Right cardiac atrium (tissue), 5 donors: Measurements from ENCODE around the gene GOLM1. TPM values are rescaled to one million over a fixed set of nuclear protein-coding genes. Genes with fewer than 3 reads are reported as not detected.
"Not testable (repeated sequence)": the region's sequence is repeated elsewhere in the genome, so short reads cannot be mapped to it uniquely, and the experiment has no call there.

Experiments used
- ATAC-seq, 2 donors: fragments of 200-7000 bp; cut with Tn5 transposase; one replicate each; pipeline versions ENCODE4 v1.8.0 to v1.9.1; 2020; ENCODE audit warnings: moderate library complexity in 2 of 2, mild to moderate bottlenecking in 1 of 2
- DNase-seq, 3 donors: peaks; one replicate each; pipeline ENCODE4 v3.0.0-alpha.2; 2020
- H3K27ac ChIP-seq: one replicate; pipeline ENCODE4 v1.5.1; 2013; ENCODE audit warnings: mild to moderate bottlenecking, low read length, control low read depth, moderate library complexity
- H3K27me3 ChIP-seq: one replicate; pipeline ENCODE4 v1.6.1; 2013; ENCODE audit not compliant: control insufficient read depth, insufficient read depth
- H3K4me1 ChIP-seq: one replicate; pipeline ENCODE4 v1.6.1; 2013; ENCODE audit warnings: low read length; ENCODE audit not compliant: control insufficient read depth, insufficient read depth
- H3K4me3 ChIP-seq: one replicate; pipeline ENCODE4 v1.5.1; 2013; ENCODE audit warnings: low read length, control low read depth
- H3K9me3 ChIP-seq: one replicate; pipeline ENCODE4 v1.6.1; 2013; ENCODE audit warnings: low read length; ENCODE audit not compliant: control insufficient read depth
- WGBS: extraction: QIAGEN DNeasy Blood & Tissue Kit; methylation state at CpG from one replicate; pipeline ENCODE4 v1.1.7; 2013; 5-methylcytosine and 5-hydroxymethylcytosine counted together
- intact Hi-C, 4 donors: fragments of 100-400 bp; cut with DNase I; formaldehyde crosslinking; loops; one replicate each; pipeline versions ENCODE4 v1.11.0 to v1.14.0; 2022 to 2023
- polyA plus RNA-seq: library from polyadenylated mRNA; stranded (reverse); fragments of 200-250 nt; gene quantifications from one replicate; pipeline ENCODE4 v1.2.3, GENCODE V29; 2013
- total RNA-seq, 4 donors: library from RNA; stranded (reverse); fragmentation: NEBNext Ultra II Directional; extraction: Animal tissue kit (Norgen Biotek cat#: 25700); gene quantifications; one replicate each; pipeline ENCODE4 v1.2.1, GENCODE V29; 2021
- donor health status: healthy with polysubstance abuse.
- donor health status: DM: no; HTN: yes; CAD: no.
- donor health status: DM: no; HTN: no; CAD: no.
- donor health status: DM: no; HTN: yes; CAD: no; lungs with severe emphysema.
- donor health status: DM: yes; HTN: yes; CAD: no.

GOLM1 gene
- total and polyA plus RNA-seq, 5 donors, result 3.8 to 12.9 (median 6.1) TPM

DNA sequence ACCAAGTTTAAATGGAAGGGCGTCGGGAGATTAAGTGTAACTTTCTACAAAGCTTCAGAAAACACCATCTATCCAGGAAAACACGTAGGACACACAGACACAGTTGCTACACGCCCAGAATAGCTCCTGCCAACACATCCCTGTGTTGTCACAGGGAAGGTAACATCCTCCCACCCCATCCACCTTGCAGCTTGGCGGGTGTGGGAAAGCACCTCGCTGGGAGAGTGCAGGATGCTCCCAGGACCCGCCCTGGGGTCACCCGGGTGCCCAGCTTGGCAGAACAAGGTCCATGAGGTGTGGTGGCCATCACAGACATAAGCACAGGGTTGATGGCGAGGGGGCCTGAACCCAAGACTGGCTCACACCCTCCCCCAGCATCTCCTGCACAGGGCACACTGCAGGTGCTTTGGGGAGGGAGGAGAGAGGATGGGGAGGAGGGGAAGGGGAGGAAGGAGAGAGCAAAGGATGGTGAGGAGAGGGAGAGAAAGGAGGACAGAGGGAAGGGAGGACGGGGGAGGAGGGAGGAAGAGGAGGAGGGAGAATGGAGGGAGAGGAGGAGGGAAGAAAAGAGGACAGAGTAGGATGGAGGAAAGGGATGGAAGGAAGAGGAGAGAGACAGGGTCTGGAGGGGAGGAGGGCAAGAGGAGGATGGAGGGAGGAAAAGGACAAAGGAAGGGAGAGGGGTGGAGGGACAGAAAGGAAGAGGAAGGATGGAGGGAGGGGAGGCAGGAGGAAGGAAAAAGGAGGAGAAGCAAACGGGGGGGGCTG lies 37.2 kb downstream of the GOLM1 start:
- no peak for DNase-seq
- no peak overlapping the region for H3K27ac ChIP-seq
- intact Hi-C loops, result no loop called here
- WGBS, result 85% methylated on average over 11 of the region's 11 CpGs
- no peaks in the 10 kb centered on the region for H3K9me3 ChIP-seq
- no peak overlapping the region for H3K4me3 ChIP-seq
- H3K4me1 ChIP-seq, result no peaks in the 10 kb centered on the region
- peak in 1 of 2 donors; percentile 21 for ATAC-seq
- H3K27me3 ChIP-seq, result no peaks in the 10 kb centered on the region

DNA sequence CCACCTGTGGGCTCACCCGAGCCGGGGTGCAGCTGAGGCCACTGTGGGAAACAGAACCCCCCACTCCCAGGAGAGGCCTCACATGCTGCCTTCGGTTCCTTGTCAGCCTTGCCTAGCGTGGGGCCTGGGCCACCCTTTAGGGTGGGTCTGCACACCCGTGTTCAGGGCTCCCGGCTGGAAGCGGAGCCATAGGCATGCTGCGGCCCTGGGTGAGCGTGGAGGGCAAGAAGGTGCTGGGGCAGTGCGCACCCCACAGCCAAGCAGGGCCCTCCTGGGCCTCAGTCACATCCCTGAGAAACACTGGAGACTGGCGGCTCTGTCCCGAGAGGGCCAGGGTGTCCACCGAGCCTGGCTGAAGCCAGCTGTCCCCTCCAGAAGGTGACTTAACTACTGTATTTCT lies 41.9 kb downstream of the GOLM1 start:
- Histone ChIP-seq H3K27ac (no peak overlapping the region), H3K27me3 (no peaks in the 10 kb centered on the region), H3K4me1 (no peaks in the 10 kb centered on the region), H3K4me3 (no peak overlapping the region), H3K9me3 (no peaks in the 10 kb centered on the region)
- 96% methylated on average over 13 of the region's 13 CpGs for WGBS
- intact Hi-C loops, result no loop called here
- ATAC-seq (peak in 1 of 2 donors; percentile 31), DNase-seq (no peak)

DNA sequence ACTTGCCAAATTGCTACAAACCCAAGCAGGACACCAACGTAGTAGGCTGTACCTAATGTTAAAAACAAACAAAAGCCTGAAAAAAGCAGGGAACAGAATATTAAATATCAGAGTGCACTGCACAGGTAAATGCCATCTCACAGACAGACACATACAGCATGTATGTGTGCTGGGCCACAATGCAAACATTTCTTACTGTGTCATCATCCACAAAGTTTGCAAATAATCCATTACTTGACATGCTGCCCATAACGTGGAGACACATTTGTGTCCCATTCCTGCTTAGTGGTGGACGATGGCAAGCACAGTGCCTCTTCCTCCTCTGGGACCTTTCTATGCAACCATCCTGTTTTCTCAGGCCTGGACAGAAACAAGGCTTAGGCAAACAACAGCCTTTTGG lies 44.7 kb downstream of the GOLM1 start:
- intact Hi-C loops, result no loop called here
- 72% methylated on average over 3 of the region's 3 CpGs for WGBS
- no peaks in the 10 kb centered on the region for H3K4me1 ChIP-seq
- H3K27me3 ChIP-seq, result no peaks in the 10 kb centered on the region
- DNase-seq (no peak), ATAC-seq (no peak)
- no peak overlapping the region for H3K27ac ChIP-seq
- no peaks in the 10 kb centered on the region for H3K9me3 ChIP-seq
- H3K4me3 ChIP-seq, result no peak overlapping the region

DNA sequence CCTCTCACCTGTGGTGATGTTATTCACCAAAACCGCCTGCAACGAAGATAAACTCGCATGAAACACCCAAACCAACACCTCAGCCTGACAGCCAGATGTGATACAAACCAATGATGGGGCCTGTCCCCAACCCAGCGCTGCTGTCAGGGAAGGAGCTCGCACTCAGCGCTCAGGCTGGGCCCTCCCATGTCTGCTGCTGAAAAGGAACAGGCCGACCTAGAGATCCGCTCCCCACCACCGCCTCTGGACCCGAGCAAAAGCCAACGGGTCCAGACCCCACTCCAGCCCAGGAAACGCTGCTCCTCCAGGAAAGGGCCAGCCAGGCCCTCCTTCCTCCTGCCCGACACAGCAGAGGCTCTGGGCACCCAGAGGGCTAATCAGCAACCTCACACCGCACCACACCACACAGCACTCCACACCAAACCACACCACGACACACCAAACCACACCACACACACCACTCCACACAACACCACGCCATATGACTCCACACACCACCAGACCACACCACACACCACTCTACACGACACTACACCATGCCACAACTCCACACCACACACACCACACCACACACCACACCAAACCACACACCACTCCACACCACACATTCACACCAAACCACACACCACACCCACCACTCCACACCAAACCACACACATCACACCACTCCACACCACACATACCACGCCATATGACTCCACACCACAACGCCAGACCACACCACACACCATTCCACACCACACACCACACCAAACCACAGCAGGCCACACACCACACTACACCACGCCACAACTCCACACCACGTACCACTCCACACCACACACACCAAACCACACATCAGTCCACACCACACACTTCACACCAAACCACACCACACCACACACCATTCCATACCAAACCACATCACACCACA lies 46.5 kb downstream of the GOLM1 start:
- intact Hi-C loops, result no loop called here
- no peak overlapping the region for H3K4me3 ChIP-seq
- 91% methylated on average over 21 of the region's 21 CpGs for WGBS
- no peak overlapping the region for H3K27ac ChIP-seq
- no peak for DNase-seq
- peak; percentile 14 to 36 for ATAC-seq
- no peaks in the 10 kb centered on the region for H3K4me1 ChIP-seq
- H3K9me3 ChIP-seq, result no peaks in the 10 kb centered on the region
- no peaks in the 10 kb centered on the region for H3K27me3 ChIP-seq

DNA sequence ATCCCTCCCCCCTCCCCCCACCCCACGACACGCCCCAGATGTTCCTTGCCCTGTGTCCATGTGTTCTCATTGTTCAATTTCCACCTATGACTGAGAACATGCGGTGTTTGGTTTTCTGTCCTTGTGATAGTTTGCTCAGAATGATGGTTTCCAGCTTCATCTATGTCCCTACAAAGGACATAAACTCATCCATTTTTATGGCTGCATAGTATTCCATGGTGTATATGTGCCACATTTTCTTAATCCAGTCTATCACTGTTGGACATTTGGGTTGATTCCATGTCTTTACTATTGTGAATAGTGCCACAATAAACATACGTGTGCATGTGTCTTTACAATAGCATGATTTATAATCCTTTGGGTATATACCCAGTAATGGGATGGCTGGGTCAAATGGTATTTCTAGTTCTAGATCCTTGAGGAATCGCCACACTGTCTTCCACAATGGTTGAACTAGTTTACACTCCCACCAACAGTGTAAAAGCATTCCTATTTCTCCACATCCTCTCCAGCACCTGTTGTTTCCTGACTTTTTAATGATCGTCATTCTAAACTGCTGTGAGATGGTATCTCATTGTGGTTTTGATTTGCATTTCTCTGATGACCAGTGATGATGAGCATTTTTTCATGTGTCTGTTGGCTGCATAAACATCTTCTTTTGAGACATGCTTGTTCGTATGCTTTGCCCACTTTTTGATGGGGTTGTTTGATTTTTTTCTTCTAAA lies 51.2 kb downstream of the GOLM1 start:
- 96% methylated on average over 6 of the region's 7 CpGs for WGBS
- H3K4me3 ChIP-seq, H3K9me3 ChIP-seq, H3K27me3 ChIP-seq, DNase-seq, intact Hi-C loops, H3K4me1 ChIP-seq, H3K27ac ChIP-seq, ATAC-seq: not testable (repeated sequence)

DNA sequence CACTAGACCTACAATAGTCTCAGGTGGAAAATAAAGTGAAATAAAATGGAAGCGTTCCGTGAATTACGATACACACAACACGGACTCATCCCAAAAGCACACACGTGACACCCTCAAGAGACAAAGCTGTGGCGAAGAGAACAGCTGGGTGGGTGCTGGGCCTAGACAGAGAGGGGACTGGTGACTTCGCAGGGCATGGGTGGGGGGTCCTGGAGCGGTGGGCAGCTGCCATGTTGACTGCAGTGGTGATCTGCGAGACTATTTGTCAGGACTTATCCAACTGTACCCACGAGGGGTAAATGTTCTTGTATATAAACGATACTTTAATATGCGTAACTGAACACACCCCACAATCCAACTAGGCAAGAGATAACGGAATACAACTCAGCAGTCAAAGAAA lies 52.0 kb downstream of the GOLM1 start:
- H3K27ac ChIP-seq, result no peak overlapping the region
- H3K27me3 ChIP-seq, result no peaks in the 10 kb centered on the region
- 96% methylated on average over 13 of the region's 13 CpGs for WGBS
- H3K4me1 ChIP-seq, result no peaks in the 10 kb centered on the region
- no peaks in the 10 kb centered on the region for H3K9me3 ChIP-seq
- DNase-seq (no peak), ATAC-seq (no peak)
- H3K4me3 ChIP-seq, result no peak overlapping the region
- intact Hi-C loops, result no loop called here

DNA sequence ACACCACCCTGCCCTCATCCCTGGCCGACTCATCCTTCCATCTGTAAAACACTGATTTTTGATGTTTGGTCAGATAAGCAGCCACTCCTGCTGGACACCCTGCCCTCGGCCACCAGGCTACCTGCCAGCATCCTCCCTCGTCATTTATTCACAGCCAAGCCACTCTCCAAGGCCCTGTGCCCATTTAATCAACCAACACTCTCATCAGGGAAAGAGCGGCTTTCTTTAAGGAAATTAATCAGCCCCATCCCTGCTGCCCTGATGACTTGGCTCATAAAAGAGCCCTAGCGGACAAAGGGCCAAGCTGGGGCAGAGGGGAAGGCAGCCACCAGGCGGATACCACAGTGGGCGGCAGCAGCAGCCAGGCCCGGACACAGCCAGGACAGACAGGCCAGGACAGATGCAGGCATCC lies 52.4 kb downstream of the GOLM1 start:
- no peak for ATAC-seq
- 79% methylated on average over 8 of the region's 8 CpGs for WGBS
- intact Hi-C loops, result no loop called here

DNA sequence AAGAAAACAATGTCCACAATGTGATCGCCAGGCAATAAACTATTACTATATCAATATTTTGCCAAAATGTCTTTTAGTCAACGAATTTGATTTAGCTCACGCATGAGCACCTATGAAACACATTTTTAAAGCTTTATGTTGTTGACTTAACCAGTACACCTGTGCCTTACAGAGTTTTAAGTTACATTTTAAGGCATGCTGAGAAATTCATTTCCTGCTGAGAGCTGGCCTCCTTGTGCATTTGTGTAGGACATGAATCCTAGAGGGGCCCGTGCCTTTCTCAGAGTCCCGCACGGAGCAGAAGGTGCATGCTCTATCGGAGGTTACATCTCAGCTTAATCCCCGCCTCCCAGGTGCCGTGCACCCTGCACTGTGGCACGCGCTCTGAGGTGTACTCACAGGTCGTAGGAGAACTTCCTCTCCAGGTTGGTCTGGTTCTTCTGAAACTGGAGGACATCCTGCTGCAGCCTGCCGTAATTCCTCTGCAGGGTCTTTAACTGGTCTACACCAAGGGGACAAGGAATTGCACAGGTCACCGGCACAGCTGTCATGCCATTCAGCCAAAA lies 53.2 kb downstream of the GOLM1 start:
- H3K27ac ChIP-seq, result no peak overlapping the region
- no peaks in the 10 kb centered on the region for H3K9me3 ChIP-seq
- DNase-seq (no peak), ATAC-seq (no peak)
- no peak overlapping the region for H3K4me3 ChIP-seq
- intact Hi-C loops, result no loop called here
- no peaks in the 10 kb centered on the region for H3K27me3 ChIP-seq
- 89% methylated on average over 14 of the region's 14 CpGs for WGBS
- H3K4me1 ChIP-seq, result no peaks in the 10 kb centered on the region

More for the DNA sequence above, 52.4 kb downstream of the GOLM1 start:
- Histone ChIP-seq H3K27ac (no peak overlapping the region), H3K4me3 (no peak overlapping the region), H3K27me3 (no peaks in the 10 kb centered on the region), H3K4me1 (no peaks in the 10 kb centered on the region), H3K9me3 (no peaks in the 10 kb centered on the region)
- DNase-seq, result no peak

DNA sequence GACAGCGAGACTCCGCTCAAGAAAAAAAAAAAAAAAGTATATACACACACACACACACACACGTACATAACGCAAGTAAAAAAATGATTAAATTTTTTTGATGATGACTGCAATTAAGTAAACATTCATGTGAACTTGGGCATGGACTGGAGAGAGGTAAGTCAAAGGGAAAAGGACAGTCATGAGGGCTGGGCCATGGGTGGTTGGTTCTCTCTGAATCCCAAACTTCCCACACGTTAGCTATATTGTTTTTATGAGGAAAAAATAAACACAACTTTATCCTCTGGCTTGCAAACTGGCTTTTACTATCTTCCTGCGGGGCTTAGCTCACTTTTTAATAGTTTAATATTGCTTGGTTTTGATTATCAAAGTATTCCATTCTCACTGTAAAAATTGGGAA lies 53.7 kb downstream of the GOLM1 start:
- no peak for ATAC-seq
- intact Hi-C loops, result no loop called here
- DNase-seq, result no peak
- H3K27ac ChIP-seq, result no peak overlapping the region
- no peaks in the 10 kb centered on the region for H3K9me3 ChIP-seq
- H3K4me1 ChIP-seq, result no peaks in the 10 kb centered on the region
- no peaks in the 10 kb centered on the region for H3K27me3 ChIP-seq
- H3K4me3 ChIP-seq, result no peak overlapping the region
- WGBS, result 92% methylated on average over 6 of the region's 6 CpGs

DNA sequence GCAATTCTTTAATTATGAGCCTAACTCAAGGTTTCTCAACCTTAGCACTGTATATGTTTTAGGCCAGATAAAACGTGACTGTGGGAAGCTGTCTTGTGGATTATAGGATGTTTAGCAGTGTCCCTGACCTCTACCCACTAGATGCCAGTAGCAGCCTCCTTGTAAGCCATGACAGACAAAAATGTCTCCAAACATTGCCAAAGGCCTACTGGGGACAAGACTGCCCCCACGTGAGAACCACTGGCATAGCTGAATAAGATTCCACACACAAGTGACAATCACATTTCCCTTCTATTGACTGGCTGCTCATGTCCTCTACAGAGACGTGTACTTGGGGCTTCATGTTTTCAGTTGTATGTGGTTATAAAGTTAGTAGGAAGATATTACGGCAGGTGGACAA lies 55.4 kb downstream of the GOLM1 start:
- DNase-seq (no peak), ATAC-seq (no peak)
- H3K4me3 ChIP-seq, result no peak overlapping the region
- H3K9me3 ChIP-seq, result no peaks in the 10 kb centered on the region
- H3K4me1 ChIP-seq, result no peaks in the 10 kb centered on the region
- H3K27me3 ChIP-seq, result no peaks in the 10 kb centered on the region
- WGBS, result 88% methylated on average over 4 of the region's 4 CpGs
- intact Hi-C loops, result no loop called here
- no peak overlapping the region for H3K27ac ChIP-seq
